Inflammatory macrophage treated with lipopolysaccharide for 1 hour (primary cell): ENCODE measurements around the gene HOXA10.

Source experiments
- DNase-seq, 2 donors: peaks; one replicate each; pipeline ENCODE4 v3.0.0-alpha.2; 2020 to 2022

HOXA10 gene

GRCh38 chr7:27154901-27155815 is 19.0 kb downstream of the HOXA10 start:
- no peak for DNase-seq

- DNase-seq = no peak
These were observed 19.8 kb downstream of the HOXA10 start for GRCh38 chr7:27154369-27154768.

GRCh38 chr7:27153526-27153925 is 20.6 kb downstream of the HOXA10 start:
- no peak for DNase-seq

GRCh38 chr7:27152816-27153442 is 21.2 kb downstream of the HOXA10 start:
- no peak for DNase-seq

- peak in 1 of 2 donors; percentile 32 for DNase-seq
These were observed 21.9 kb downstream of the HOXA10 start, which contains the start of gene HOXA3 for GRCh38 chr7:27151931-27152815. Gene HOXA3 (minus strand): TSS chr7:27152583. CDS start chr7:27110640, 41,943 bp downstream.

GRCh38 chr7:27151341-27151930 is 22.7 kb downstream of the HOXA10 start:
- DNase-seq = no peak

GRCh38 chr7:27150568-27151340 is 23.4 kb downstream of the HOXA10 start:
- peak; percentile 46 to 73 for DNase-seq

- no peak for DNase-seq
These were observed 24.1 kb downstream of the HOXA10 start for GRCh38 chr7:27149842-27150567.

GRCh38 chr7:27148756-27149641 is 25.1 kb downstream of the HOXA10 start:
- no peak for DNase-seq

- no peak for DNase-seq
These were observed 25.9 kb downstream of the HOXA10 start for GRCh38 chr7:27148031-27148755.

- no peak for DNase-seq
These were observed 26.7 kb downstream of the HOXA10 start, which contains the start of gene HOXA6 for GRCh38 chr7:27147199-27148030. Gene HOXA6 (minus strand): TSS chr7:27147774. CDS start chr7:27147749, 25 bp downstream.

GRCh38 chr7:27146491-27147198 is 27.5 kb downstream of the HOXA10 start:
- no peak for DNase-seq

GRCh38 chr7:27145914-27146412 is 28.2 kb downstream of the HOXA10 start:
- no peak for DNase-seq

GRCh38 chr7:27145165-27145913 is 28.8 kb downstream of the HOXA10 start:
- DNase-seq = no peak

- DNase-seq = no peak
These were observed 29.3 kb downstream of the HOXA10 start for GRCh38 chr7:27144781-27145164.

- DNase-seq = no peak
These were observed 30.0 kb downstream of the HOXA10 start for GRCh38 chr7:27143950-27144780.
